ENCODE measurements around the gene FBLN7. TPM values are rescaled to one million over a fixed set of nuclear protein-coding genes. Genes with fewer than 3 reads are reported as not detected.

Gene FBLN7
- total and polyA plus RNA-seq, 2 of the 8 experiments (the other 6 are each of a cell fraction or from before 2014, with no cell fraction given): 0.30 to 0.77 TPM

DNA sequence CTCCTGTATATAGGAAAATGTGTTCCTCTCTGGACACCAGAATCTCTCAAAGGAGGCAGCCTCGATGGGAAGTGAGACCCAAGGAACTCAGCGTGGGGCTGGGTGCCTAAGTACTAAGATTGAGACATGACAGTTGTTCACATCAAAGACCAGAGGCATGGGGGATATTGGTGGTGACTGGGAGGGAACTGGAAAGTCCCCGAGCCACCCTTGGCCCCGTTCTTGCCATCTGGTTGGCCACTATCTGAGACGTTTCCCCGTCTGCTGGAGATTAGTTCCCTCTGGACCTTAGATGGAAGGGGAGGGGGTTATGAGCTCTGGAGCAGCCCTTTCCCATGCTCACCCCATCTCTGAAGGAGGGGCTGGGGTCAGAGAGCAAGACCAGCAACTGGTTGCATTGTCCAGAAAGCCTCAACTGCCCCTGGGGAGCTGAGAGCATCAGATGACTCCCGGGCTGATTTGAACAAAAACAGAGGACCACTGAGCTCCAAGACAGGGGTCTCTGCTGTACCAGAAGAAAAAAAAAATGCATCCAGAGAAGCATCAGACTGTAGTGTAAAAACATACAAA, 11.8 kb downstream of the FBLN7 start:
- H3K23me2 ChIP-seq (ENCODE audit: low read depth, low read length): no peaks in the 10 kb centered on the region
- CTCF ChIA-PET (ENCODE audit: partially characterized antibody): interaction anchor here (1.0 to 1.6 kb wide), 2 partner anchors 12 kb away, joined by 3 to 4 read pairs; partner anchors contain the start of gene FBLN7
- no peak overlapping the region for H3K56ac ChIP-seq (replicated peaks; ENCODE audit: insufficient read length, low read depth, low read length)
- no peak overlapping the region for H4K91ac ChIP-seq (replicated peaks; ENCODE audit: insufficient read length, low read length)
- H2BK5ac ChIP-seq (ENCODE audit: low read depth, low read length): no peak overlapping the region
- H2AFZ ChIP-seq (ENCODE audit: low read length): no peak overlapping the region
- no peak overlapping the region for H2BK12ac ChIP-seq (ENCODE audit: low read depth, low read length)
- POLR2A ChIA-PET (ENCODE audit: partially characterized antibody): no interaction called here
- no peak overlapping the region for H3K4ac ChIP-seq (replicated peaks; ENCODE audit: insufficient read length, low read depth, low read length)
- H3K14ac ChIP-seq (ENCODE audit: insufficient read length): no peak overlapping the region
- H4K8ac ChIP-seq (ENCODE audit: extremely low read depth, insufficient read depth, low read length): no peak overlapping the region
- no peak overlapping the region for H3K18ac ChIP-seq (ENCODE audit: extremely low read depth, low read length)
- H3K9ac ChIP-seq (replicated peaks in 1 of 4; ENCODE audit: extremely low read depth in 1 of 4, low read depth in 3 of 4, low read length in 3 of 4): no peak overlapping the region
- H3K27me3 ChIP-seq (replicated peaks in 1 of 4; ENCODE audit: control insufficient read depth in 3 of 4, extremely low read depth in 1 of 4, insufficient read depth in 3 of 4, low read length in 3 of 4): no peaks in the 10 kb centered on the region; a peak in 1 of 7 replicates
- no peak overlapping the region for H4K5ac ChIP-seq (ENCODE audit: insufficient read length, low read depth, low read length)
- no peak for TF ChIP-seq KDM1A (IDR thresholded peaks at IDR 0.05; ENCODE audit: borderline replicate concordance, low read length)
- TF ChIP-seq GABPA (IDR thresholded peaks at IDR 0.05; ENCODE audit: borderline replicate concordance, insufficient read depth, low read length): no peak
- TF ChIP-seq BRCA1 (IDR thresholded peaks at IDR 0.05; ENCODE audit: low read depth, low read length): no peak
- no peak for TF ChIP-seq JUN (IDR thresholded peaks at IDR 0.05; ENCODE audit: low read depth, low read length)
- TF ChIP-seq RAD21 (IDR thresholded peaks at IDR 0.05 in 1 of 2, conservative IDR thresholded peaks at IDR 0.05 in 1 of 2; ENCODE audit: low read depth in 2 of 2, low read length in 2 of 2): no peak
- no peak for TF ChIP-seq ATF2 (IDR thresholded peaks at IDR 0.05; ENCODE audit: low read length)
- TF ChIP-seq, protein P1, sequence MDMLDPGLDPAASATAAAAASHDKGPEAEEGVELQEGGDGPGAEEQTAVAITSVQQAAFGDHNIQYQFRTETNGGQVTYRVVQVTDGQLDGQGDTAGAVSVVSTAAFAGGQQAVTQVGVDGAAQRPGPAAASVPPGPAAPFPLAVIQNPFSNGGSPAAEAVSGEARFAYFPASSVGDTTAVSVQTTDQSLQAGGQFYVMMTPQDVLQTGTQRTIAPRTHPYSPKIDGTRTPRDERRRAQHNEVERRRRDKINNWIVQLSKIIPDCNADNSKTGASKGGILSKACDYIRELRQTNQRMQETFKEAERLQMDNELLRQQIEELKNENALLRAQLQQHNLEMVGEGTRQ (IDR thresholded peaks at IDR 0.05; ENCODE audit: low read length): no peak
- no peak overlapping the region for H3K27ac ChIP-seq (ENCODE audit: low read depth, low read length)
- DNase-seq (ENCODE audit: low read depth in 1 of 2, low spot score in 2 of 2) (peak in 1 of 2 experiments; percentile 37), FAIRE-seq (no peak)
- H3K4me2 ChIP-seq (ENCODE audit: insufficient read depth in 1 of 2, low read depth in 2 of 2, low read length in 2 of 2): no peak overlapping the region
- H2BK120ac ChIP-seq (replicated peaks; ENCODE audit: low read depth, low read length): no peak overlapping the region
- WGBS, 2 experiments (ENCODE audit: extremely low coverage in 1 of 2, insufficient coverage in 1 of 2, insufficient read length in 1 of 2, insufficient replicate concordance in 2 of 2, low coverage in 1 of 2, low lambda C conversion rate in 2 of 2, missing lambda C conversion rate in 1 of 2): 97% methylated on average over 7 of the region's 7 CpGs; no CpG with 5 or more reads in 1 of the 2 experiments
- H3K79me2 ChIP-seq (ENCODE audit: control insufficient read depth in 1 of 2, insufficient read depth in 2 of 2, low read length in 2 of 2): no peaks in the 10 kb centered on the region
- H2AK5ac ChIP-seq (ENCODE audit: low read depth, low read length): no peak overlapping the region
- H3K79me1 ChIP-seq (ENCODE audit: low read depth, low read length): no peaks in the 10 kb centered on the region
- H4K20me1 ChIP-seq (replicated peaks in 1 of 2; ENCODE audit: control insufficient read depth in 1 of 2, insufficient read depth in 2 of 2, low read length in 2 of 2): no peaks in the 10 kb centered on the region
- no peaks in the 10 kb centered on the region for H3K9me3 ChIP-seq (ENCODE audit: insufficient read depth in 2 of 2, low read depth in 1 of 2, low read length in 1 of 2)
- no peak overlapping the region for H2BK20ac ChIP-seq (ENCODE audit: low read length)
- H3K4me3 ChIP-seq (ENCODE audit: extremely low read depth in 1 of 4, insufficient read depth in 2 of 4, low read depth in 3 of 4, low read length in 4 of 4): no peak overlapping the region
- peaks cover 0 to 7% (median 2%) of the 10 kb centered on the region in 4 experiments; a peak in 2 of 7 replicates for H3K4me1 ChIP-seq (replicated peaks in 1 of 4; ENCODE audit: control insufficient read depth in 3 of 4, insufficient read depth in 4 of 4, low read length in 3 of 4)
- no peak overlapping the region for H2BK15ac ChIP-seq (ENCODE audit: low read length)
- H3K23ac ChIP-seq (ENCODE audit: insufficient read length): no peak overlapping the region
- no peaks in the 10 kb centered on the region for H3K36me3 ChIP-seq (ENCODE audit: control insufficient read depth in 2 of 4, insufficient read depth in 4 of 4, low read length in 3 of 4)

Measured in H1 (cell line).